ENCODE results near the gene LAMB1. TPM values are rescaled to one million over a fixed set of nuclear protein-coding genes. Genes with fewer than 3 reads are reported as not detected.

The LAMB1 gene
- total and polyA plus RNA-seq, 2 donors from 2014 or later, result 140 to 312 TPM

DNA sequence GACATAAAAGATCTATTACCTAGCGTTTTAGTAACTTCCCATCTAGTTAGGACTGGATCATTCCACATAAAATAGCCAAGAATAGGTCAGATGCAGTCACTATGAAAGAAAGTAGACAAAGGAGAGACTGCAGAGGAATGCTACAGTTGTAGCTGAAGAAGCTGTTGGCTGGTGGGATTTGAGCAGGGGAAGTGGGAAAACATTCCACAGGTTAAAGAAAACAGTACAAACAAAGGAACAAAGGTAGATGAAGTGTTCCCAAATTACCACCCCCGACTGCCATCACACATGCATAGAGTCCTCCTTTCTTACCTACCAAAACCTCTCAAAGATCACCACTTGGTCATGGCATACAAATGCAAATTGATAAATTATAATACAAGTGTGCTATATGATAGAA lies 70.2 kb downstream of the LAMB1 start:
- no peaks in the 10 kb centered on the region for H3K9me3 ChIP-seq (ENCODE audit: control insufficient read depth in 2 of 3, insufficient read depth in 1 of 3, low read length in 3 of 3)
- H3K27ac ChIP-seq (ENCODE audit: low read depth in 2 of 2, low read length in 2 of 2), result no peak overlapping the region
- no peaks in the 10 kb centered on the region for H3K27me3 ChIP-seq (ENCODE audit: control insufficient read depth, insufficient read depth, low read length)
- DNase-seq (no peak), FAIRE-seq (no peak)
- intact Hi-C loops (cut with DNase I), result no loop called here
- H3K36me3 ChIP-seq (ENCODE audit: control insufficient read depth in 2 of 3, insufficient read depth in 3 of 3, low read length in 3 of 3), result peaks cover 5 to 74% (median 20%) of the 10 kb centered on the region in 3 donors
- no peak overlapping the region for H3K4me3 ChIP-seq (ENCODE audit: low read length in 3 of 3)
- TF ChIP-seq, protein P1, sequence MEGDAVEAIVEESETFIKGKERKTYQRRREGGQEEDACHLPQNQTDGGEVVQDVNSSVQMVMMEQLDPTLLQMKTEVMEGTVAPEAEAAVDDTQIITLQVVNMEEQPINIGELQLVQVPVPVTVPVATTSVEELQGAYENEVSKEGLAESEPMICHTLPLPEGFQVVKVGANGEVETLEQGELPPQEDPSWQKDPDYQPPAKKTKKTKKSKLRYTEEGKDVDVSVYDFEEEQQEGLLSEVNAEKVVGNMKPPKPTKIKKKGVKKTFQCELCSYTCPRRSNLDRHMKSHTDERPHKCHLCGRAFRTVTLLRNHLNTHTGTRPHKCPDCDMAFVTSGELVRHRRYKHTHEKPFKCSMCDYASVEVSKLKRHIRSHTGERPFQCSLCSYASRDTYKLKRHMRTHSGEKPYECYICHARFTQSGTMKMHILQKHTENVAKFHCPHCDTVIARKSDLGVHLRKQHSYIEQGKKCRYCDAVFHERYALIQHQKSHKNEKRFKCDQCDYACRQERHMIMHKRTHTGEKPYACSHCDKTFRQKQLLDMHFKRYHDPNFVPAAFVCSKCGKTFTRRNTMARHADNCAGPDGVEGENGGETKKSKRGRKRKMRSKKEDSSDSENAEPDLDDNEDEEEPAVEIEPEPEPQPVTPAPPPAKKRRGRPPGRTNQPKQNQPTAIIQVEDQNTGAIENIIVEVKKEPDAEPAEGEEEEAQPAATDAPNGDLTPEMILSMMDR (IDR thresholded peaks at IDR 0.05; ENCODE audit: borderline replicate concordance, extremely low read depth, insufficient read depth), result no peak
- no peaks in the 10 kb centered on the region for H3K4me1 ChIP-seq (ENCODE audit: control insufficient read depth in 2 of 3, insufficient read depth in 2 of 3, low read depth in 1 of 3, low read length in 3 of 3)
- no peak overlapping the region for H3K9ac ChIP-seq (ENCODE audit: low read length in 3 of 3)

DNA sequence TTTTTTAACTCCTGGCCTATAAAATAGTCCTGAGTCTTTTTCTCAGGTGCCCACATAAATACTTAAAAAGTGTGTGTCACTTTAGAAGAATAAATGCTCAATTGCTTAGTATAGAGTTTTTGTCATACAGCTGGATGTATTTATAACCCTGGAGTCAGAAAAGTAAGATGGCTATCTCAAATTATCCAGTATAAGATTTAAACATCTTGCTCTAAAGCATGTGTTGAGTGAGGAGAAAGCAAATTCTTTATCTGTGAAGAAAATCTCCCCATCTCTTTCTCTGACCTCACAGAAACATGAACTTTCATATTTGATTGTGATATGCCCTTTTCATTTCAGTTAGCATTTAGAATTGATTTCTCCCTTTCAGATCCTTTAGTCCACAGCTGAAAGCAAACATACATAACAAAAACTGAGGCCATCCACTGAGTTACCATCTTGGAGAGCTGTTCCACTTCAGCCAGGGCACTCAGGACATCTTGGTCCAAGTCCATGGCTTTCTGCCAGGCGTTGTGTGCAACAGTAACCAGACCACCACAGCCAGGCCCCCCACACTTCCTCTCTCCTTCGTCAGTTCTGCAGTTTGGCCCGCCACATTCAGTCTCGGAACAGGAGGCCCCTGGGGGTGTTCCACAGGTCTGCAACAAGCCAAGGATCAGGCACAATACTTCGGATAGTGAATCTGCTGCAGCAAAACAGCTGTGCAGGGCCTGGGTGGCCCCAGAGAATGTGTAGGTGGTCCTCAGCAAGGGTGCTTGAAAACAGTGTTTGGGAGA lies 71.0 kb downstream of the LAMB1 start:
- intact Hi-C loops (cut with DNase I), result no loop called here
- DNase-seq (no peak), FAIRE-seq (no peak)
- H3K27me3 ChIP-seq (ENCODE audit: control insufficient read depth, insufficient read depth, low read length), result no peaks in the 10 kb centered on the region
- H3K36me3 ChIP-seq (ENCODE audit: control insufficient read depth in 2 of 3, insufficient read depth in 3 of 3, low read length in 3 of 3), result peaks cover 7 to 72% (median 24%) of the 10 kb centered on the region in 3 donors
- H3K4me1 ChIP-seq (ENCODE audit: control insufficient read depth in 2 of 3, insufficient read depth in 2 of 3, low read depth in 1 of 3, low read length in 3 of 3), result no peaks in the 10 kb centered on the region
- no peaks in the 10 kb centered on the region for H3K9me3 ChIP-seq (ENCODE audit: control insufficient read depth in 2 of 3, insufficient read depth in 1 of 3, low read length in 3 of 3)
- TF ChIP-seq, protein P1 (IDR thresholded peaks at IDR 0.05; ENCODE audit: borderline replicate concordance, extremely low read depth, insufficient read depth), result no peak
- no peak overlapping the region for H3K9ac ChIP-seq (ENCODE audit: low read length in 3 of 3)
- no peak overlapping the region for H3K27ac ChIP-seq (ENCODE audit: low read depth in 2 of 2, low read length in 2 of 2)
- no peak overlapping the region for H3K4me3 ChIP-seq (ENCODE audit: low read length in 3 of 3)

DNA sequence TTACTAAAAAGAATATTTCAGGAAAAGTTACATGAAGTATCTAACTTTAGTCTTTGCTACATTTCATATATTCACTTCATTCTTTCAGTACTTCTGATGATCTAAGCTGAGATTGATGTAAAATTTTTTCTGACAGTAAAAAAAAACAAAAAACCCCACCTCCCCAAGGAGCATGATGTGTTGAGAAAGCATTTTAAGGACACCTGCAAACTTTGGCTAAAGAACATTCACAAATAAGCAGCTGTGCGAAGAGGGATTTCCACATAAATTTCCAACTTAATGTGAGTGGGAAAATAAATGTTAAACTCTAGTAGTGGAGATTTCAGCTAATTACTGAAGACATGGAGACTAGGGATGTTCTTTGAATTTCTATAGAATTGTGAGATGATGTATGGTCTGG lies 76.5 kb downstream of the LAMB1 start:
- Histone ChIP-seq H3K9me3 (ENCODE audit: control insufficient read depth in 2 of 3, insufficient read depth in 1 of 3, low read length in 3 of 3) (no peaks in the 10 kb centered on the region), H3K4me1 (ENCODE audit: control insufficient read depth in 2 of 3, insufficient read depth in 2 of 3, low read depth in 1 of 3, low read length in 3 of 3) (no peaks in the 10 kb centered on the region), H3K9ac (ENCODE audit: low read length in 3 of 3) (no peak overlapping the region), H3K4me3 (ENCODE audit: low read length in 3 of 3) (no peak overlapping the region), H3K27me3 (ENCODE audit: control insufficient read depth, insufficient read depth, low read length) (no peaks in the 10 kb centered on the region), H3K27ac (ENCODE audit: low read depth in 2 of 2, low read length in 2 of 2) (no peak overlapping the region), H3K36me3 (ENCODE audit: control insufficient read depth in 2 of 3, insufficient read depth in 3 of 3, low read length in 3 of 3) (peaks cover 16 to 71% (median 33%) of the 10 kb centered on the region in 3 donors)
- DNase-seq, result no peak
- no peak for FAIRE-seq
- TF ChIP-seq, protein P1 (IDR thresholded peaks at IDR 0.05; ENCODE audit: borderline replicate concordance, extremely low read depth, insufficient read depth), result no peak
- intact Hi-C loops (cut with DNase I), result no loop called here

Measured in kidney (tissue), 14 donors.